ENCODE results near the gene SHC3. TPM values are rescaled to one million over a fixed set of nuclear protein-coding genes. Genes with fewer than 3 reads are reported as not detected.

Gene SHC3
- total RNA-seq, 2 experiments from 2014 or later, result 0.03 TPM; not detected in 1

DNA sequence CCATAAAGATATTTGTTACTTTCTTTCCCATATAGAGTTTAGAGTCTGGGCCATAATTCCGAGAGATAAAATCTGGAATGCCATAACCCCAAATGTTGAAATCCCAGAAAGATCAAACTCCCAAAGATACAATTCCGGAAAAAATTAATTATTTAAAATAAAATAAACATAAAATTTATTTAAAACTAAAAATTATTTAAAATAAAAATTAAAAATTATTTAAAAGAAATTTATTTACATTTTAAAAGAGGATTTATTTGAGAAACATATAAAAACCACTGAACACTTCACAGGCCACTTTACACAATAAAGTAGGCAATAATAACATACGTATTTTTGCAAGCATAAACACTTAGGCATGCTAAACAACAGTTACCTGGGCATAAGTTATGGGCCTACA is 57.9 kb downstream of the SHC3 start:
- no peak for TF ChIP-seq EZH2phosphoT487 (IDR thresholded peaks at IDR 0.05; ENCODE audit: borderline replicate concordance, low read depth, low read length)
- TF ChIP-seq, protein P1, sequence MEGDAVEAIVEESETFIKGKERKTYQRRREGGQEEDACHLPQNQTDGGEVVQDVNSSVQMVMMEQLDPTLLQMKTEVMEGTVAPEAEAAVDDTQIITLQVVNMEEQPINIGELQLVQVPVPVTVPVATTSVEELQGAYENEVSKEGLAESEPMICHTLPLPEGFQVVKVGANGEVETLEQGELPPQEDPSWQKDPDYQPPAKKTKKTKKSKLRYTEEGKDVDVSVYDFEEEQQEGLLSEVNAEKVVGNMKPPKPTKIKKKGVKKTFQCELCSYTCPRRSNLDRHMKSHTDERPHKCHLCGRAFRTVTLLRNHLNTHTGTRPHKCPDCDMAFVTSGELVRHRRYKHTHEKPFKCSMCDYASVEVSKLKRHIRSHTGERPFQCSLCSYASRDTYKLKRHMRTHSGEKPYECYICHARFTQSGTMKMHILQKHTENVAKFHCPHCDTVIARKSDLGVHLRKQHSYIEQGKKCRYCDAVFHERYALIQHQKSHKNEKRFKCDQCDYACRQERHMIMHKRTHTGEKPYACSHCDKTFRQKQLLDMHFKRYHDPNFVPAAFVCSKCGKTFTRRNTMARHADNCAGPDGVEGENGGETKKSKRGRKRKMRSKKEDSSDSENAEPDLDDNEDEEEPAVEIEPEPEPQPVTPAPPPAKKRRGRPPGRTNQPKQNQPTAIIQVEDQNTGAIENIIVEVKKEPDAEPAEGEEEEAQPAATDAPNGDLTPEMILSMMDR (conservative IDR thresholded peaks at IDR 0.05; ENCODE audit: low read length), result no peak
- H2AFZ ChIP-seq (ENCODE audit: low read length), result no peak overlapping the region
- H4K20me1 ChIP-seq (ENCODE audit: insufficient read depth, low read length), result no peaks in the 10 kb centered on the region
- DNase-seq (ENCODE audit: low spot score), result no peak
- intact Hi-C loops (cut with micrococcal nuclease; ENCODE audit: unreplicated experiment), result no loop called here
- H3K9me3 ChIP-seq (ENCODE audit: low read length), result no peaks in the 10 kb centered on the region
- CTCF ChIA-PET (ENCODE audit: unreplicated experiment), result no interaction called here
- no peak overlapping the region for H3K4me2 ChIP-seq (ENCODE audit: low read length)
- no TSS peak for BruUV-seq (replicated peaks)
- no peaks in the 10 kb centered on the region for H3K36me3 ChIP-seq (ENCODE audit: insufficient read depth, low read length)
- POLR2A ChIA-PET, result no interaction called here
- no peaks in the 10 kb centered on the region for H3K79me2 ChIP-seq (ENCODE audit: insufficient read depth, low read depth, low read length)
- H3K4me1 ChIP-seq (ENCODE audit: insufficient read depth, low read length, poor library complexity, severe bottlenecking), result no peaks in the 10 kb centered on the region
- H3K9me2 ChIP-seq (ENCODE audit: insufficient read depth, low read length), result no peaks in the 10 kb centered on the region
- H3K27ac ChIP-seq (ENCODE audit: low read depth, low read length, poor library complexity, severe bottlenecking), result no peak overlapping the region
- H3K4me3 ChIP-seq (ENCODE audit: low read depth, low read length, poor library complexity, severe bottlenecking), result no peak overlapping the region

DNA sequence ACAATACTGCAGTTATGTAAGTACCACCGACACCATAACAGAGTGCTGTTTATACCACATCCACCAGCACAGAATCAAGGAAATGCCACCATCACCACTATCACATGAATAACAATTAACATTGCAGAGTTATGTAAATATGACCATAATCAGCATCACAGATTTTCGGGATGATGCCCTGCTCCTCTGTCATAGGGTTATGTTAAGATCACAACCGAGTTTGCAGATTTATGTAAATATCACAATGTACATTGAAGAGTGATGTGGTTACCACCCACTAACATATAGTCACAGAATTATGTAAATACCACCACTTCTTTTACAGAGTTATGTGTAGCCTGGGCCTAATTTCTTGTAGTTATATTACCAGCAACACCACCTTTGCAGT is 61.8 kb downstream of the SHC3 start:
- Histone ChIP-seq H3K9me3 (ENCODE audit: low read length) (no peaks in the 10 kb centered on the region), H3K36me3 (ENCODE audit: insufficient read depth, low read length) (no peaks in the 10 kb centered on the region), H3K9me2 (ENCODE audit: insufficient read depth, low read length) (no peaks in the 10 kb centered on the region), H2AFZ (ENCODE audit: low read length) (no peak overlapping the region), H3K4me3 (ENCODE audit: low read depth, low read length, poor library complexity, severe bottlenecking) (no peak overlapping the region), H3K79me2 (ENCODE audit: insufficient read depth, low read depth, low read length) (no peaks in the 10 kb centered on the region), H3K4me2 (ENCODE audit: low read length) (no peak overlapping the region), H3K4me1 (ENCODE audit: insufficient read depth, low read length, poor library complexity, severe bottlenecking) (no peaks in the 10 kb centered on the region), H4K20me1 (ENCODE audit: insufficient read depth, low read length) (no peaks in the 10 kb centered on the region), H3K27ac (ENCODE audit: low read depth, low read length, poor library complexity, severe bottlenecking) (no peak overlapping the region)
- no peak for DNase-seq (ENCODE audit: low spot score)
- TF ChIP-seq EZH2phosphoT487 (IDR thresholded peaks at IDR 0.05; ENCODE audit: borderline replicate concordance, low read depth, low read length), result no peak
- ChIA-PET POLR2A (no interaction called here), CTCF (ENCODE audit: unreplicated experiment) (no interaction called here)
- BruUV-seq (replicated peaks), result no TSS peak
- intact Hi-C loops (cut with micrococcal nuclease; ENCODE audit: unreplicated experiment), result no loop called here

DNA sequence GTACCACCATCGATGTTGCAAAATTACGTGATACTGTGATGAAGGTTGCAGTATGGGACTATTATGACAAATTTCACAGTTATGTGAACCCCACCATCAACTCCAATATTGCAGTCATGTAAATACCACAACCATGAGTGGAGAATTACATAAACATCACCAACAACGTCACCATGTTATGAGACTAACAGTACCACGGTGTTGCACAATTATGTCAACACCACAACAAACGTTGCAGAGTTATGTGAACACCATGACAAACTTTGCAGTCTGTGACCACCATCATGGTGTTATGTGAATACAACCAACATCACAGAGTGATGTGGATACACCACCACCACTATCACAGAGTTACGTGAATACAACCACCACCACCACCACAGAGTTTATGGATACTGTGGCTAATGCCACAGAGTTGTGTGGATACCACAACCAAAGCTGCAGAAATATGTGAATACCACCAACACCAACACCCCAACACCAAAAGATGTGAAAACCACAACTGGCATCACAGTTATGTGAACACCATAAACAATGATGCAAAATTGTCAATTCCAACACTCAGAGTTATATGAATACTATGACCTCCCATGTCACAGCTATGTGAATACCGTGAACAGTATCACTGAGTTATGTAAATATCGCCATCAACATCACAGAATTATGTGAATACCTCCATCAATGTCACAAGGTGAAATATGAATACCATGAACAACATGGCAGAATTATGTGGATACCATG is 62.4 kb downstream of the SHC3 start:
- Histone ChIP-seq H3K9me3 (ENCODE audit: low read length) (no peaks in the 10 kb centered on the region), H3K4me2 (ENCODE audit: low read length) (no peak overlapping the region), H3K36me3 (ENCODE audit: insufficient read depth, low read length) (no peaks in the 10 kb centered on the region), H4K20me1 (ENCODE audit: insufficient read depth, low read length) (no peaks in the 10 kb centered on the region), H3K9me2 (ENCODE audit: insufficient read depth, low read length) (no peaks in the 10 kb centered on the region), H3K4me3 (ENCODE audit: low read depth, low read length, poor library complexity, severe bottlenecking) (no peak overlapping the region), H2AFZ (ENCODE audit: low read length) (no peak overlapping the region), H3K27ac (ENCODE audit: low read depth, low read length, poor library complexity, severe bottlenecking) (no peak overlapping the region), H3K4me1 (ENCODE audit: insufficient read depth, low read length, poor library complexity, severe bottlenecking) (no peaks in the 10 kb centered on the region), H3K79me2 (ENCODE audit: insufficient read depth, low read depth, low read length) (no peaks in the 10 kb centered on the region)
- CTCF ChIA-PET (ENCODE audit: unreplicated experiment), result no interaction called here
- intact Hi-C loops (cut with micrococcal nuclease; ENCODE audit: unreplicated experiment), result no loop called here
- POLR2A ChIA-PET, result no interaction called here
- TF ChIP-seq EZH2phosphoT487 (IDR thresholded peaks at IDR 0.05; ENCODE audit: borderline replicate concordance, low read depth, low read length), result no peak
- TF ChIP-seq, protein P1 (conservative IDR thresholded peaks at IDR 0.05; ENCODE audit: low read length), result no peak
- no TSS peak for BruUV-seq (replicated peaks)
- no peak for DNase-seq (ENCODE audit: low spot score)
